Panc1 (cell line): ENCODE results near the gene KCNMA1.

ENCODE experiments used
- POLR2AphosphoS5 ChIP-seq: IDR thresholded peaks from 2 replicates; pipeline ENCODE4 v1.6.1; 2012; ENCODE audit warnings: mild to moderate bottlenecking, low read depth, low read length, moderate library complexity
- SIN3A ChIP-seq: IDR thresholded peaks from 2 replicates; pipeline ENCODE4 v1.6.1; 2012; ENCODE audit warnings: low read depth, mild to moderate bottlenecking, low read length, moderate library complexity, borderline replicate concordance; ENCODE audit not compliant: insufficient read depth
- TCF7L2 ChIP-seq: IDR thresholded peaks from 2 replicates; pipeline ENCODE4 v1.6.1; 2011; ENCODE audit warnings: mild to moderate bottlenecking, low read depth, low read length, inconsistent platforms
- TF ChIP-seq, protein P1 (sequence below), 2 experiments: IDR thresholded peaks; 2 replicates each; pipeline ENCODE4 v1.6.1; 2011 to 2012; ENCODE audit warnings: low read depth in 2 of 2, control low read depth in 1 of 2, low read length in 1 of 2, mild to moderate bottlenecking in 1 of 2, moderate library complexity in 1 of 2; ENCODE audit not compliant: insufficient read depth in 1 of 2
- TF ChIP-seq, protein P2 (sequence below): fragments of 450-650 bp; IDR thresholded peaks from 2 replicates; pipeline ENCODE4 v1.5.1; 2017; ENCODE audit warnings: mild to moderate bottlenecking

DNA sequence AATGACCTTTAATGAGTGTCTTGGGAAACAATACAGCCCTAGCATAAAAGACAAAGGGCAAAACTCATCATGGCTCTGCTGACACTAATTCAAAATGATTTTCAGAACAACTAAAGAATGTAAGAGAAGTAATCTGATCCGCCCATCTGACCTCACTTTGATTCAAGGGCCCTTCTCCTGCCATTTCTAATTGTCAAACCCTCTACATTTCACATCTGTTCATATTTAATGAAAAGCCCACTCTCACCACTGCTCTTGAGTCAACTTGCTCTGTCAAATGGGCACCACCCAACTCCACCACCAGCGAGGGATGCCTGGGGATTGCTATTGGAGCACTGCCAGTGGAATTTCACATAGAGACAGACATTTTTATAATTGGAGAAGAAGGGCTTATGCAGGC lies 639.2 kb downstream of the KCNMA1 start:
- TF ChIP-seq, protein P1, sequence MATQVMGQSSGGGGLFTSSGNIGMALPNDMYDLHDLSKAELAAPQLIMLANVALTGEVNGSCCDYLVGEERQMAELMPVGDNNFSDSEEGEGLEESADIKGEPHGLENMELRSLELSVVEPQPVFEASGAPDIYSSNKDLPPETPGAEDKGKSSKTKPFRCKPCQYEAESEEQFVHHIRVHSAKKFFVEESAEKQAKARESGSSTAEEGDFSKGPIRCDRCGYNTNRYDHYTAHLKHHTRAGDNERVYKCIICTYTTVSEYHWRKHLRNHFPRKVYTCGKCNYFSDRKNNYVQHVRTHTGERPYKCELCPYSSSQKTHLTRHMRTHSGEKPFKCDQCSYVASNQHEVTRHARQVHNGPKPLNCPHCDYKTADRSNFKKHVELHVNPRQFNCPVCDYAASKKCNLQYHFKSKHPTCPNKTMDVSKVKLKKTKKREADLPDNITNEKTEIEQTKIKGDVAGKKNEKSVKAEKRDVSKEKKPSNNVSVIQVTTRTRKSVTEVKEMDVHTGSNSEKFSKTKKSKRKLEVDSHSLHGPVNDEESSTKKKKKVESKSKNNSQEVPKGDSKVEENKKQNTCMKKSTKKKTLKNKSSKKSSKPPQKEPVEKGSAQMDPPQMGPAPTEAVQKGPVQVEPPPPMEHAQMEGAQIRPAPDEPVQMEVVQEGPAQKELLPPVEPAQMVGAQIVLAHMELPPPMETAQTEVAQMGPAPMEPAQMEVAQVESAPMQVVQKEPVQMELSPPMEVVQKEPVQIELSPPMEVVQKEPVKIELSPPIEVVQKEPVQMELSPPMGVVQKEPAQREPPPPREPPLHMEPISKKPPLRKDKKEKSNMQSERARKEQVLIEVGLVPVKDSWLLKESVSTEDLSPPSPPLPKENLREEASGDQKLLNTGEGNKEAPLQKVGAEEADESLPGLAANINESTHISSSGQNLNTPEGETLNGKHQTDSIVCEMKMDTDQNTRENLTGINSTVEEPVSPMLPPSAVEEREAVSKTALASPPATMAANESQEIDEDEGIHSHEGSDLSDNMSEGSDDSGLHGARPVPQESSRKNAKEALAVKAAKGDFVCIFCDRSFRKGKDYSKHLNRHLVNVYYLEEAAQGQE (IDR thresholded peaks at IDR 0.05; ENCODE audit: insufficient read depth in 1 of 2, low read depth in 2 of 2, low read length in 1 of 2), result no peak
- TF ChIP-seq, protein P2, sequence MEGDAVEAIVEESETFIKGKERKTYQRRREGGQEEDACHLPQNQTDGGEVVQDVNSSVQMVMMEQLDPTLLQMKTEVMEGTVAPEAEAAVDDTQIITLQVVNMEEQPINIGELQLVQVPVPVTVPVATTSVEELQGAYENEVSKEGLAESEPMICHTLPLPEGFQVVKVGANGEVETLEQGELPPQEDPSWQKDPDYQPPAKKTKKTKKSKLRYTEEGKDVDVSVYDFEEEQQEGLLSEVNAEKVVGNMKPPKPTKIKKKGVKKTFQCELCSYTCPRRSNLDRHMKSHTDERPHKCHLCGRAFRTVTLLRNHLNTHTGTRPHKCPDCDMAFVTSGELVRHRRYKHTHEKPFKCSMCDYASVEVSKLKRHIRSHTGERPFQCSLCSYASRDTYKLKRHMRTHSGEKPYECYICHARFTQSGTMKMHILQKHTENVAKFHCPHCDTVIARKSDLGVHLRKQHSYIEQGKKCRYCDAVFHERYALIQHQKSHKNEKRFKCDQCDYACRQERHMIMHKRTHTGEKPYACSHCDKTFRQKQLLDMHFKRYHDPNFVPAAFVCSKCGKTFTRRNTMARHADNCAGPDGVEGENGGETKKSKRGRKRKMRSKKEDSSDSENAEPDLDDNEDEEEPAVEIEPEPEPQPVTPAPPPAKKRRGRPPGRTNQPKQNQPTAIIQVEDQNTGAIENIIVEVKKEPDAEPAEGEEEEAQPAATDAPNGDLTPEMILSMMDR, result no peak
- no peak for TF ChIP-seq POLR2AphosphoS5
- TF ChIP-seq TCF7L2, result no peak
- no peak for TF ChIP-seq SIN3A
